Measurements from ENCODE around the gene NXPE2.
"Not testable (repeated sequence)": the region's sequence is repeated elsewhere in the genome, so short reads cannot be mapped to it uniquely, and the experiment has no call there.

NXPE2 gene

GRCh38 chr11:114678125-114679036 is at the start of gene NXPE2:
Gene NXPE2 (plus strand): TSS chr11:114678527. CDS start chr11:114678576, 49 bp downstream.
- no peak for DNase-seq (ENCODE audit: low spot score)

GRCh38 chr11:114631445-114631965 is 46.8 kb upstream of the NXPE2 start:
- not testable (repeated sequence) for DNase-seq (ENCODE audit: low spot score)

- not testable (repeated sequence) for DNase-seq (ENCODE audit: low spot score)
These were observed 38.9 kb upstream of the NXPE2 start for GRCh38 chr11:114639440-114639839.

- no peak for DNase-seq (ENCODE audit: low spot score)
These were observed 27.7 kb upstream of the NXPE2 start for GRCh38 chr11:114650661-114651060.

GRCh38 chr11:114651145-114651718 is 27.1 kb upstream of the NXPE2 start:
- no peak for DNase-seq (ENCODE audit: low spot score)

GRCh38 chr11:114653148-114653547 is 25.2 kb upstream of the NXPE2 start:
- DNase-seq (ENCODE audit: low spot score), result no peak

GRCh38 chr11:114664641-114665040 is 13.7 kb upstream of the NXPE2 start:
- no peak for DNase-seq (ENCODE audit: low spot score)

- DNase-seq (ENCODE audit: low spot score), result no peak
These were observed 11.6 kb upstream of the NXPE2 start for GRCh38 chr11:114666760-114667159.

GRCh38 chr11:114668109-114668508 is 10.2 kb upstream of the NXPE2 start:
- DNase-seq (ENCODE audit: low spot score), result no peak

- no peak for DNase-seq (ENCODE audit: low spot score)
These were observed 4.7 kb upstream of the NXPE2 start for GRCh38 chr11:114673661-114674060.

- DNase-seq (ENCODE audit: low spot score), result no peak
These were observed 1.2 kb downstream of the NXPE2 start for GRCh38 chr11:114679505-114679904.

GRCh38 chr11:114683007-114683406 is 4.7 kb downstream of the NXPE2 start:
- no peak for DNase-seq (ENCODE audit: low spot score)

GRCh38 chr11:114684636-114685035 is 6.3 kb downstream of the NXPE2 start:
- no peak for DNase-seq (ENCODE audit: low spot score)

- DNase-seq (ENCODE audit: low spot score), result no peak
These were observed 6.8 kb downstream of the NXPE2 start for GRCh38 chr11:114685097-114685496.

GRCh38 chr11:114705280-114706024 is 27.1 kb downstream of the NXPE2 start:
- DNase-seq (ENCODE audit: low spot score), result no peak

- no peak for DNase-seq (ENCODE audit: low spot score)
These were observed 31.6 kb downstream of the NXPE2 start for GRCh38 chr11:114709960-114710359.

- DNase-seq (ENCODE audit: low spot score), result no peak
These were observed 35.4 kb downstream of the NXPE2 start for GRCh38 chr11:114713756-114714155.

GRCh38 chr11:114719562-114719961 is 41.2 kb downstream of the NXPE2 start:
- DNase-seq (ENCODE audit: low spot score), result no peak

GRCh38 chr11:114724916-114725524 is 46.7 kb downstream of the NXPE2 start:
- DNase-seq (ENCODE audit: low spot score), result no peak

- DNase-seq (ENCODE audit: low spot score), result no peak
These were observed 47.3 kb downstream of the NXPE2 start for GRCh38 chr11:114725623-114726022.

- DNase-seq (ENCODE audit: low spot score), result no peak
These were observed 58.5 kb downstream of the NXPE2 start for GRCh38 chr11:114736806-114737205.

GRCh38 chr11:114738954-114739353 is 60.6 kb downstream of the NXPE2 start:
- DNase-seq (ENCODE audit: low spot score), result peak; percentile 6

All from hepatic stellate cell (primary cell).